T follicular helper cell (primary cell): ENCODE results near the gene BCL11B.
"Not testable (repeated sequence)": the region's sequence is repeated elsewhere in the genome, so short reads cannot be mapped to it uniquely, and the experiment has no call there.

ENCODE experiments used
- DNase-seq: peaks from one replicate; pipeline ENCODE4 v3.0.0-alpha.2; 2020; ENCODE audit warnings: low read depth

Gene BCL11B

DNA sequence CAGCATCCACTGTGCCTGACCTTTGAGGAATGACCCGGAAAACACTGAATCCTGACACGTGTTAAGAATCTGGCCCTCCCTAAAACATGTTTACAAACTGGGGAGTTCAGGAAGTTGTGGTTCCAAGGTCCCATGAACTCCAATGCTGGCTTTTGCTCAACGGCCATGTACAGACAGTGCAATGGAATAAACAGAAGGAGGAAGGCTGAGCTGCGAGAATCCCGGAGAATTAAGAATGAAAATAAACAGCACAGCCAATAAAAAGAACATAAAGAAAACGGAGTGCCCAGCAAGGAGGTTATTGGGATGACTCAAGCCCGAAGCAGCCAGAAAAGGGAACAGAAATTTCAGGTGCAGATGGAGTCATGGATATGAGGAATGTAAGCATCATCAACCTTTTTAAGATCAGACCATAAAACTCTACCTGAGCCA lies 32.3 kb downstream of the BCL11B start:
- DNase-seq: no peak

DNA sequence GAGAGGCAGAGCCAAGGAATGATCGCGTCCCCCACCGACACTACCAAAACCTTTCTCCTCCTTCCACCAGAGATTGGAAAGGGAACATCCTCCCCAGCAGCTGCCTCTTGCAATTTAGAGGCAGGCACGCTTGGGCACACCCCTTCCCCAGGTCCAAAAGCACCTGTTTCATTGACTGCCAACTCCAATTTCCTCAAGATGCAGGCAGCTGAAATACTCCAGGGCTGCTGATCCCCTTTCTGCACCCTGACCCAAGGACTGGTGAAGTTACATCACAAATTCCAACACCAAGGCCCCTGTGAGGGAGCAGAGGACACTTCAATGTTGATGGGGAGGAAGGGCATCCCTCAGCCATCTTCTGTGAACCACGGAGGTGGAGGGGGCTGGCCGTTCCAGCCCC lies 33.8 kb downstream of the BCL11B start:
- no peak for DNase-seq

GRCh38 chr14:99237288-99237687 lies 34.7 kb downstream of the BCL11B start:
- DNase-seq: no peak

GRCh38 chr14:99236386-99237138 lies 35.4 kb downstream of the BCL11B start:
- DNase-seq: no peak

DNA sequence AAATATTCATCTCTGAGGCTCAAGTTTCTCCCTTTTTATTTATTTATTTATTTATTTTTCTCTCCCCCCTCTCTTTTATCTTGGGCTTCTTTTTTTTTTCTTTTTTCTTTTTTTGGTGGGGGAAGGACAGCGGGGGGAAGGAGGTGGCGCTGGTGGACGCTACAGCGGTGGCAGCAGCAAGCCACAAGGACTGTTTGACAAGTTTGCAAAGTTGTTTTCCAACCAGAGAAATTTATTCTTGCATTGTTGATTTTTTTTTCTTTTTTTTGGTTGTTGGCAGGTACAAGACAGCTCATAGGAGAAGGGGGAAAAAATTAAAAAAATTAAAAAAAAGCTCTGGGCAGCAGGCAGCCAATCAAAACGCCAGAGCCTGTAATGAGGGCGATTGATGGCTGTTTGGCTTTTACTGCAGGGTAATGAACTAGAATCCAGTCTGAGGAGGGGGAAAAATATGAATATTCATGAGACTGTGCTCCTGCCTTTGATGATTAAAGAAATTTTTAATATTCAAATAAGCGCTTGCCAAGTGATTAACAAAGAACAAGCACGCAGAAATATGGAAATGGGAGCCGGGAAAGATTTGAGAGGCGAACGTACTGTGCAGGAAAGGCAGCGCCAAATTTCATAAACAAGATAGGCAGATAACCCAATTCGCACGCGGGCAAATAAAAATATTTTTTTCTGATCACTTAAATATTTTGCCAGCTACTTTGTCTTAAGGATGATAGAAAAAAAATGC lies 36.2 kb downstream of the BCL11B start:
- no peak for DNase-seq

- DNase-seq: peak; percentile 87
Observed at GRCh38 chr14:99234961-99235571, 36.9 kb downstream of the BCL11B start.

DNA sequence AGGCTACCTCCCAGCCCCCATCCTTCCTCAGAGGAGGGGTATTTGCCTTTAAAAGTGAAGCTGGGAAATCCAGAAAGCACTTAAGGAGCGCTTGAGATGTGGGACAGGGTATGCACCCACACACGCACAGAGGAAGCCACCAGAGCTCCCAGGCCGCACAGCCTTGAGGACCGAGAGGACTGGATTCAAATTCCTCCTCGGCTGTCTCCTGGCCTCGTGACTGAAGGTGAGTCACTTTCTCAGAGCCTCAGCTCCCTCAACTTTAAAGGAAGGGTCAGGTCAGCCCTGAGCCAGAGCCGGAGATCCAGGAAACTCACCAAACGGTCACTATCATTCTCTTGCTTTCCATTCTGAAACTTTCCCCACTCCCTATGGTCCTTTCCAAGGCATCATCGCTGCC lies 37.6 kb downstream of the BCL11B start:
- DNase-seq: no peak

- no peak for DNase-seq
Observed at GRCh38 chr14:99233222-99234035, 38.6 kb downstream of the BCL11B start.

GRCh38 chr14:99232714-99233214 lies 39.2 kb downstream of the BCL11B start:
- DNase-seq: no peak

GRCh38 chr14:99231850-99232713 lies 39.9 kb downstream of the BCL11B start:
- no peak for DNase-seq

DNA sequence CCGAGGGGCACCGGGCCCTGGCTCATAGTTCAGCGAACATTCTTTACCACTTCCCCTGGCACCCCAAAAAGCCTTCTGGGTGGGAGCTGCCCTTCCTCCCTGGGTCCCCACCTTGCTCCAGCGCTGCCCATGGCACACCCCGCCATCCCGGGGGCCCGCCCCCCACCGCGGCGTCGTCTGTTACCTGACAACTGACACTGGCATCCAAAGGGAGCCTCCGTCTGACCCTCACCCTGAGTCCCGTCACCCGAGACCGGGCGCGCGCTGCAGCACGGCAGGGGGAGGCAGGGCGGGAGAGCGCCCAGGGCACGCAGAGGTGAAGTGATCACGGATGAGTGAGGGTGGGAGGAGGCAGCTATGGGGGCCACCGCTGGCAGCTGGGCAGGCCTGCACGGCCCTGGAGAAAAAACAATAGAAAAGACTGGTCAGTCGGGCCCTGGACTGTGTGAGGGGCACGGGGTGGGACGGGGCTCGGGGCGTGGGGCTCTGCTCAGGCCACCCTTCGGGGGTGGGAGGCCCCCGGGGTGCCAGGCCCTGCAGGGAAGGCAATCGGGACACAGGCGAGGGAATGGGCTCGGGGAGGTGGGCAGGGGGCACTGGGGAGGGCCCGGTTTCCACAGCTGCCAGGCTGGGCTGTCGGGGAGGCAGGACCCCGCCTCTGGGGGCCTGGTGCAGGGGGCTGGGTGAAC lies 40.7 kb downstream of the BCL11B start:
- DNase-seq: no peak

DNA sequence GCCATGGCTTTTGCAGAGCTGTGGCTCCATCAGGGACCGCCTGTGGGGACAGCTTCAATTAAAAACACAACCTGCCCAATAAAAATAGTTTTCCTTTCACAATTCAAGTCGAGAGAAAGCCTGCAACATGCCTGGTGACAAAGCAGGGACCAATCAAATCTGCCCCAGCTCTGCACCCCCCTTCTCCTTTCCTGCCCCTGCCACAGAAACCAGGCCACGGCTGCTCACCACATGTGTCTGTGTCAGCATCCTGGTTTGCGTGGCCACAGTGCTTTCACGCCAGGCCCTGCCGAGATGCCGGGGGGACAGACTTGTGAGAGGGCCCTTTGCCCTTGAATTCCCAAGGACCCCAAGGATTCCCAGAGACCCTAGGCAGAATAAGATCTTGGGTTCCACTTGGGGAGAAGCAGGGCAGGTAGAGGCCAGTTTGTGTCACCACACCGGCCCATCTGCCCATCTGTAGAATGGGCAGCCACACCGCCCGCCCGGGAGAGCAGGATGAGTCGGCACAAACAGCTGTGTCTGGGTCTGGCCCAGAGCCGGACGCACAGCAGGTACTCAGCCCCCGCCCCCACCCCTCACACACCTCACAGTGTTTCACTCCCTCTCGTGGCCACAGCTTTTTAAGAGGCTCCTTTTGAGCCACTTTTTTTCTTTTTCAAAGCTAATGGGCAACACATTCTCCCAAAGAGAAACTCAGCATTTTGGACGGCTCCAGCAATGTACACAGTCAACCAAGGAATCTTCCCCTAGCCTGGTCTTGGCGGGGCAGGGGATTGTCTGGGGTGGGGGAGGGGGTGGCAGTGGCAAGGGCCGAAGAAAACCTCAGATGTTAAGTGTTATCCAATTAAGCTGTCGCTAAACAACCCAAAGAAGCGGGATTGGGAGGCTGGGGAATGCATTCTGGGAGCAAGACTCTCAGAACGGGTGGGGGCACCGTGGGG lies 41.5 kb downstream of the BCL11B start:
- peak; percentile 84 for DNase-seq

GRCh38 chr14:99229654-99230207 lies 42.3 kb downstream of the BCL11B start:
- no peak for DNase-seq

GRCh38 chr14:99228760-99229159 lies 43.2 kb downstream of the BCL11B start:
- not testable (repeated sequence) for DNase-seq

GRCh38 chr14:99226687-99227086 lies 45.3 kb downstream of the BCL11B start:
- DNase-seq: no peak

DNA sequence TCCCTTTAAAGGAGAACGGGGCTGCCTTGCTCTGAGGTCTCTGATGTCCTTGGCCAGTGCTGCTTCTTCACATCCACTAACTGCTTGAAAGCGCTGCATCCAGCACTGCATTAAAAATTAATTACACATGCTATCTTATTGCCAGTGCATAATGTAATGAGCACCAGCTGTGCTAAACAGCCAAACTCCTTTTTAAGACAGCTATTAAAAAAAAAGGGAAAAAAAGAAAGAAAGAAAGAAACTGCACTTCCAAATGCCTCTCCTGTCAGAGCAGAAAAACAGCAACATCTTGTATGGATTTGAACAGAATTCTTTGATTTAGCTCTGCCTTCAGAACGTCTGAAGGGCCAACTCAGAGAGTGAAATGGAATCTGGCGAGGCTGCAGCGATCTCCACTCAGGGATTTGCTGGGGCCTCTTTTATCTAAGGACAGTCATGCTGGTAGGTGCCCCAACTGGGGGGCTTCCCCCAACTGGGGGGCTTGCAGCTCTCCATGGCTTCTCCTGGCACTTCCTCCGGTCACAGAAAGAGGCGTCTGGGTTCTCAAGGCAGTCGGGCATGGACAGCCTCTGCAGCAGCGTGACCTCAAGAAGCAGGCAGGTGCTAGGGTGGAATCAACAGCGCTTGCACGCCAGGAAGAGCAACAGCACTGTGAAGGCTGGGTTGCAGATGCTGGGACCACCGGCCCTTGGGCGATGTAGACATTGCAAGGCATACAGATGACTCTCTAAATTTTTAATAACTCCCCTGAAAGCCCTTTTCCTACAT lies 46.4 kb downstream of the BCL11B start:
- no peak for DNase-seq

GRCh38 chr14:99224948-99225347 lies 47.0 kb downstream of the BCL11B start:
- DNase-seq: no peak
